ENCODE results near the gene NCKAP5.
A peak's percentile ranks its signal among the peaks of the same experiment; 100 is the strongest.

The NCKAP5 gene

GRCh38 chr2:133266041-133266925 is 302.0 kb downstream of the NCKAP5 start:
- TF ChIP-seq EGR1 (IDR thresholded peaks at IDR 0.05) (no peak), MAX (IDR thresholded peaks at IDR 0.05) (0 out of 2 replicates have a peak, but pooled peaks have one; percentile 36), RAD21 (IDR thresholded peaks at IDR 0.05; ENCODE audit: low read depth) (no peak), YY1 (IDR thresholded peaks at IDR 0.05; ENCODE audit: low read depth) (no peak), EP300 (IDR thresholded peaks at IDR 0.05; ENCODE audit: borderline replicate concordance) (no peak), ZBTB7A (IDR thresholded peaks at IDR 0.05; ENCODE audit: low read depth) (peak; percentile 36)

GRCh38 chr2:133265432-133265949 is 302.8 kb downstream of the NCKAP5 start:
- TF ChIP-seq MAX (IDR thresholded peaks at IDR 0.05) (peak; percentile 4; the same call in 1 of the 2 replicates), TEAD4 (IDR thresholded peaks at IDR 0.05) (peak; percentile 24; the same call in 1 of the 2 replicates), REST (IDR thresholded peaks at IDR 0.05; ENCODE audit: low read depth) (no peak), NFIC (IDR thresholded peaks at IDR 0.05) (0 out of 2 replicates have a peak, but pooled peaks have one; percentile 11)

- no peak for TF ChIP-seq TCF12 (IDR thresholded peaks at IDR 0.05; ENCODE audit: low read depth)
- no peak for TF ChIP-seq USF1 (IDR thresholded peaks at IDR 0.05)
- TF ChIP-seq TEAD4 (IDR thresholded peaks at IDR 0.05): no peak
- TF ChIP-seq ZBTB7A (IDR thresholded peaks at IDR 0.05; ENCODE audit: low read depth): no peak
Measured at GRCh38 chr2:133264989-133265401, 303.3 kb downstream of the NCKAP5 start.

GRCh38 chr2:133262893-133263292 is 305.4 kb downstream of the NCKAP5 start:
- TF ChIP-seq ZBTB7A (IDR thresholded peaks at IDR 0.05; ENCODE audit: low read depth) (no peak), EP300 (IDR thresholded peaks at IDR 0.05; ENCODE audit: borderline replicate concordance) (no peak), RAD21 (IDR thresholded peaks at IDR 0.05; ENCODE audit: low read depth) (peak; percentile 57)

- TF ChIP-seq FOXM1 (IDR thresholded peaks at IDR 0.05; ENCODE audit: borderline replicate concordance, low read depth) (no peak), REST (IDR thresholded peaks at IDR 0.05; ENCODE audit: low read depth) (no peak), MAX (IDR thresholded peaks at IDR 0.05) (no peak), TEAD4 (IDR thresholded peaks at IDR 0.05) (no peak), CREB1 (IDR thresholded peaks at IDR 0.05; ENCODE audit: low read depth) (no peak), NFIC (IDR thresholded peaks at IDR 0.05) (no peak), ZBTB7A (IDR thresholded peaks at IDR 0.05; ENCODE audit: low read depth) (no peak), EGR1 (IDR thresholded peaks at IDR 0.05) (no peak), TAF1 (IDR thresholded peaks at IDR 0.05; ENCODE audit: low read depth) (no peak), EP300 (IDR thresholded peaks at IDR 0.05; ENCODE audit: borderline replicate concordance) (no peak), CEBPB (IDR thresholded peaks at IDR 0.05) (no peak), RAD21 (IDR thresholded peaks at IDR 0.05; ENCODE audit: low read depth) (no peak), YY1 (IDR thresholded peaks at IDR 0.05; ENCODE audit: low read depth) (no peak), USF1 (IDR thresholded peaks at IDR 0.05) (no peak), TCF12 (IDR thresholded peaks at IDR 0.05; ENCODE audit: low read depth) (no peak)
Measured at GRCh38 chr2:133255360-133255759, 312.9 kb downstream of the NCKAP5 start.

- TF ChIP-seq TCF12 (IDR thresholded peaks at IDR 0.05; ENCODE audit: low read depth): no peak
- TF ChIP-seq CEBPB (IDR thresholded peaks at IDR 0.05): no peak
- TF ChIP-seq TAF1 (IDR thresholded peaks at IDR 0.05; ENCODE audit: low read depth): no peak
- no peak for TF ChIP-seq USF1 (IDR thresholded peaks at IDR 0.05)
- TF ChIP-seq YY1 (IDR thresholded peaks at IDR 0.05; ENCODE audit: low read depth): no peak
- no peak for TF ChIP-seq CREB1 (IDR thresholded peaks at IDR 0.05; ENCODE audit: low read depth)
Measured at GRCh38 chr2:133253793-133254192, 314.5 kb downstream of the NCKAP5 start.
